ENCODE results near the gene PARS2. TPM values are rescaled to one million over a fixed set of nuclear protein-coding genes. Genes with fewer than 3 reads are reported as not detected.

PARS2 gene
- total and polyA plus RNA-seq, 2 of the 4 experiments (the other 2 are of a cell fraction) = 3.4 to 6.3 TPM

GRCh38 chr1:54742282-54742681, 22.0 kb downstream of the PARS2 start:
- Histone ChIP-seq H3K27ac (ENCODE audit: insufficient read depth, low read length) (no peak overlapping the region), H3K27me3 (ENCODE audit: control insufficient read depth, insufficient read depth, low read length) (no peaks in the 10 kb centered on the region), H3K79me1 (ENCODE audit: low read depth in 1 of 2, low read length in 2 of 2) (0 out of 4 replicates have a peak, but pooled peaks cover 0 to 3% of the 10 kb centered on the region in 2 experiments), H3K14ac (replicated peaks; ENCODE audit: low read depth, low read length) (no peak overlapping the region), H3K56ac (ENCODE audit: extremely low read depth, insufficient read depth, low read length) (no peak overlapping the region), H4K91ac (ENCODE audit: insufficient read depth, low read depth, low read length) (no peak overlapping the region), H3K36me3 (ENCODE audit: control insufficient read depth, insufficient read depth, low read length) (peaks cover 35% of the 10 kb centered on the region), H2AK5ac (ENCODE audit: low read depth, low read length) (no peak overlapping the region), H3K4ac (ENCODE audit: low read depth, low read length) (no peak overlapping the region), H2AFZ (replicated peaks; ENCODE audit: low read length, poor library complexity) (no peak overlapping the region), H2AK9ac (replicated peaks; ENCODE audit: low read depth, low read length, poor library complexity) (no peak overlapping the region), H3K18ac (ENCODE audit: low read depth, low read length) (no peak overlapping the region), H4K20me1 (ENCODE audit: insufficient read depth, low read length) (0 out of 2 replicates have a peak, but pooled peaks cover 3% of the 10 kb centered on the region), H3K23ac (ENCODE audit: low read depth, low read length) (no peak overlapping the region), H3K4me1 (ENCODE audit: control insufficient read depth, insufficient read depth, low read length) (no peaks in the 10 kb centered on the region; the same call in 1 of the 2 replicates), H2BK20ac (ENCODE audit: low read depth, low read length) (no peak overlapping the region), H3K9me3 (ENCODE audit: control insufficient read depth, insufficient read depth, low read length) (no peaks in the 10 kb centered on the region), H2BK5ac (ENCODE audit: low read depth, low read length, poor library complexity, severe bottlenecking) (no peak overlapping the region), H3K4me2 (ENCODE audit: low read depth, low read length) (no peak overlapping the region), H4K5ac (ENCODE audit: low read depth, low read length) (no peak overlapping the region), H2BK15ac (ENCODE audit: low read depth, low read length) (no peak overlapping the region), H3K9me1 (ENCODE audit: insufficient read depth, low read length) (no peaks in the 10 kb centered on the region), H3K4me3 (ENCODE audit: insufficient read depth, low read depth, low read length) (no peak overlapping the region), H4K8ac (ENCODE audit: low read depth in 2 of 2, low read length in 2 of 2) (no peak overlapping the region), H3K9ac (ENCODE audit: low read depth, low read length) (no peak overlapping the region), H2BK120ac (ENCODE audit: low read depth, low read length) (no peak overlapping the region)
- dilution Hi-C loops (cut with HindIII; ENCODE audit: low sequenced_read_pairs, unreplicated experiment) (no loop called here), intact Hi-C loops (cut with micrococcal nuclease) (no loop called here), in situ Hi-C loops (cut with MboI; ENCODE audit: low sequenced_read_pairs) (no loop called here)
- ChIA-PET POLR2A (ENCODE audit: unreplicated experiment) (no interaction called here), CTCF (no interaction called here)
- ATAC-seq (ENCODE audit: low read depth) (peak; percentile 29; the same call in 1 of the 2 replicates), DNase-seq (peak; percentile 42)
- 58% methylated on average over 2 of the region's 4 CpGs; no CpG with 5 or more reads in 1 of the 2 experiments for WGBS, 2 experiments (ENCODE audit: extremely low coverage in 2 of 2, insufficient read length in 1 of 2)
- TF ChIP-seq MXI1 (IDR thresholded peaks at IDR 0.05; ENCODE audit: borderline replicate concordance, low read depth, low read length) (no peak), MAZ (IDR thresholded peaks at IDR 0.05; ENCODE audit: borderline replicate concordance, low read depth, low read length) (no peak), CHD1 (IDR thresholded peaks at IDR 0.05; ENCODE audit: low read depth, low read length) (no peak)
- BruUV-seq (replicated peaks) = no TSS peak
